Brain microvascular endothelial cell (primary cell): ENCODE data around the gene IARS2.

Experiments
- DNase-seq: peaks from one replicate; pipeline ENCODE4 v3.0.0-alpha.2; 2020
- H3K27ac ChIP-seq: fragments of 250-450 bp; sonication (Bioruptor Pico); 2 replicates; pipeline ENCODE4 v1.5.1; 2020; ENCODE audit warnings: mild to moderate bottlenecking, moderate library complexity
- H3K27me3 ChIP-seq: fragments of 250-450 bp; sonication (Bioruptor Pico); replicated peaks from 2 replicates; pipeline ENCODE4 v1.5.1; 2020; ENCODE audit warnings: mild to moderate bottlenecking
- H3K36me3 ChIP-seq: fragments of 250-450 bp; sonication (Bioruptor Pico); replicated peaks from 2 replicates; pipeline ENCODE4 v1.5.1; 2020; ENCODE audit warnings: mild to moderate bottlenecking
- H3K4me3 ChIP-seq: 2 replicates; pipeline ENCODE4 v1.5.1; 2011; ENCODE audit warnings: low read depth, mild to moderate bottlenecking, control low read depth, low read length, moderate library complexity
- in situ Hi-C: cut with HindIII; loops from 2 replicates; pipeline ENCODE4 v1.10.0; 2017; ENCODE audit warnings: low sequenced_read_pairs, low pct_ligation_motif_present
- TF ChIP-seq, protein P1 (sequence below): IDR thresholded peaks from 2 replicates; pipeline ENCODE4 v1.5.1; 2011; ENCODE audit warnings: low read depth, mild to moderate bottlenecking, moderate library complexity, low read length, control low read depth, inconsistent platforms; ENCODE audit errors: missing control alignments

The IARS2 gene

GRCh38 chr1:220123066-220123465, 29.1 kb downstream of the IARS2 start:
- peaks cover 3% of the 10 kb centered on the region for H3K36me3 ChIP-seq
- no peak for DNase-seq
- in situ Hi-C loops, result no loop called here
- H3K27me3 ChIP-seq, result no peaks in the 10 kb centered on the region
- TF ChIP-seq, protein P1, sequence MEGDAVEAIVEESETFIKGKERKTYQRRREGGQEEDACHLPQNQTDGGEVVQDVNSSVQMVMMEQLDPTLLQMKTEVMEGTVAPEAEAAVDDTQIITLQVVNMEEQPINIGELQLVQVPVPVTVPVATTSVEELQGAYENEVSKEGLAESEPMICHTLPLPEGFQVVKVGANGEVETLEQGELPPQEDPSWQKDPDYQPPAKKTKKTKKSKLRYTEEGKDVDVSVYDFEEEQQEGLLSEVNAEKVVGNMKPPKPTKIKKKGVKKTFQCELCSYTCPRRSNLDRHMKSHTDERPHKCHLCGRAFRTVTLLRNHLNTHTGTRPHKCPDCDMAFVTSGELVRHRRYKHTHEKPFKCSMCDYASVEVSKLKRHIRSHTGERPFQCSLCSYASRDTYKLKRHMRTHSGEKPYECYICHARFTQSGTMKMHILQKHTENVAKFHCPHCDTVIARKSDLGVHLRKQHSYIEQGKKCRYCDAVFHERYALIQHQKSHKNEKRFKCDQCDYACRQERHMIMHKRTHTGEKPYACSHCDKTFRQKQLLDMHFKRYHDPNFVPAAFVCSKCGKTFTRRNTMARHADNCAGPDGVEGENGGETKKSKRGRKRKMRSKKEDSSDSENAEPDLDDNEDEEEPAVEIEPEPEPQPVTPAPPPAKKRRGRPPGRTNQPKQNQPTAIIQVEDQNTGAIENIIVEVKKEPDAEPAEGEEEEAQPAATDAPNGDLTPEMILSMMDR, result no peak
- H3K27ac ChIP-seq, result no peak overlapping the region
- H3K4me3 ChIP-seq, result no peak overlapping the region

GRCh38 chr1:220123889-220124288, 30.0 kb downstream of the IARS2 start:
- TF ChIP-seq, protein P1, result peak; percentile 59
- no peak overlapping the region for H3K27ac ChIP-seq
- DNase-seq, result no peak
- H3K27me3 ChIP-seq, result no peaks in the 10 kb centered on the region
- H3K36me3 ChIP-seq, result peaks cover 7% of the 10 kb centered on the region
- in situ Hi-C loops, result no loop called here
- H3K4me3 ChIP-seq, result no peak overlapping the region

DNA sequence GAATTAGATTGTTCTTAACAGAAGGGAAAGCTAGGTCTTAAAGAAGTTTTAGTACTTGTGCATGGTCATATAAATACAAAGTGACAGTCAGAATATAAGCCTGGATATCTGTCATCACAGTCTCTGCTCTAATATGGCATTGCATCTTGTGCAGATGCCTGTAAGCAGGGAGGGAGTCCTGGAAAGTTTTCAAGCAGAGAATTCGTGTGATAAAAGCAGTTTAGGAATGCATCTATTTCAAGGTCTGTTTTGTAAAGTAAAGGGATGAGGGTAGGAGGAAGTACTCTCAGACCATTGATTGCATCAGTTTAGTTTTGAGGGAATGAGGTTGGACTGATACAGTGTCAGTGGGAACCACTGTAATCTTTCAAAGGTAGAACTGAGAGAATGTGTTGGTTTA, 30.6 kb downstream of the IARS2 start:
- in situ Hi-C loops, result no loop called here
- peaks cover 10% of the 10 kb centered on the region for H3K36me3 ChIP-seq
- no peak overlapping the region for H3K4me3 ChIP-seq
- TF ChIP-seq, protein P1, result no peak
- H3K27me3 ChIP-seq, result no peaks in the 10 kb centered on the region
- DNase-seq, result no peak
- no peak overlapping the region for H3K27ac ChIP-seq

DNA sequence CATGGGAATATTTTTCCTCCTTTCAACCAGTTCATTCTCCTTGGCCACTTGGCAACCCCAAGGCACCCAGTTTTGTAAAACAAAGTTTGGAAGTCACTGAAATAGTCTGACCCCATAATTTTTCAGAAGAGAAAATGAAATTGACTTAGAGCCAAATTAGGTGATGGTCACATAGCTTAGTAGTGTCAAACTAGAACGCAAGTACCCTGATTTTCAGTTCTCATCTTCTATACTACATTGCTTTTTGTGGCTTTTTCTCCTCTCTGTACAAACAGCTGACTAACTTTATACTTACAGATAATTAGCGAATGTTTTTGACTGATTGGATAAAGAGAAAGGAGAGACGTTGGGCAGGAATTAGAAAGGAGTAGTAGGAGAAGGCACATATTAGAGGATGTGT, 33.1 kb downstream of the IARS2 start:
- no peaks in the 10 kb centered on the region for H3K27me3 ChIP-seq
- DNase-seq, result no peak
- TF ChIP-seq, protein P1, result no peak
- peaks cover 10% of the 10 kb centered on the region for H3K36me3 ChIP-seq
- no peak overlapping the region for H3K4me3 ChIP-seq
- in situ Hi-C loops, result no loop called here
- no peak overlapping the region for H3K27ac ChIP-seq

- TF ChIP-seq, protein P1, result no peak
- no peak overlapping the region for H3K27ac ChIP-seq
- H3K4me3 ChIP-seq, result no peak overlapping the region
- DNase-seq, result no peak
- in situ Hi-C loops, result no loop called here
- H3K36me3 ChIP-seq, result peaks cover 13% of the 10 kb centered on the region
- no peaks in the 10 kb centered on the region for H3K27me3 ChIP-seq
Measured at GRCh38 chr1:220129479-220130210, 35.7 kb downstream of the IARS2 start.

DNA sequence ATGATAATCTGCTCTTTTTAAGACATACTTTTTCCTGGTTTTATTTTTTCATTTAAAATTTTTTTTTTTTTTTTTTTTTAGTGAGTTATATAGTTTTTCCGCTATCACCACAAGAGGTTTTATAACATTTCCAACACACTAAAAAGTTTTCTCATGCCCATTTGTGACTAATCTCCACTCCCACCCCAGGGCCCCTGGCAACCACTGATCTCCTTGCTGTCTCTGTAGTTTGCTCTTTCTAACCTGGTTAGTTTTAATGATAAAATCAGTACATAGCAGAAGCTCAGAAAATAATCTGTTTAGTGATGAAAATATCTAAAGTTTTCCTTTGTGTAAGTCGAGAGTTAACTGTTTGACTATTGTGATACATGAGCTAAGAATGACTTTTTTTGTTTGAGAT, 41.8 kb downstream of the IARS2 start:
- in situ Hi-C loops, result no loop called here
- H3K4me3 ChIP-seq, result no peak overlapping the region
- H3K27me3 ChIP-seq, result no peaks in the 10 kb centered on the region
- TF ChIP-seq, protein P1, result no peak
- no peak overlapping the region for H3K27ac ChIP-seq
- H3K36me3 ChIP-seq, result peaks cover 24% of the 10 kb centered on the region
- no peak for DNase-seq
